GM20431 (cell line): Measurements from ENCODE around the gene SLC6A16.
"Not testable (repeated sequence)": the region's sequence is repeated elsewhere in the genome, so short reads cannot be mapped to it uniquely, and the experiment has no call there.

ENCODE experiments used
- in situ Hi-C: fragments of 300-500 bp; cut with MseI, MboI; formaldehyde crosslinking; loops from one replicate; pipeline ENCODE4 v1.15.0; 2020; ENCODE audit warnings: low sequenced_read_pairs; ENCODE audit not compliant: unreplicated experiment

SLC6A16 gene

GRCh38 chr19:49332691-49333417 is 7.9 kb upstream of the SLC6A16 start:
- in situ Hi-C loops: not testable (repeated sequence)

- in situ Hi-C loops: no loop called here
These were observed 6.6 kb upstream of the SLC6A16 start for GRCh38 chr19:49331616-49332055.

GRCh38 chr19:49331187-49331586 is 6.2 kb upstream of the SLC6A16 start:
- in situ Hi-C loops: not testable (repeated sequence)

- in situ Hi-C loops: no loop called here
These were observed 3.8 kb upstream of the SLC6A16 start for GRCh38 chr19:49328741-49329140.

GRCh38 chr19:49327878-49328544 is 3.0 kb upstream of the SLC6A16 start:
- in situ Hi-C loops: no loop called here

GRCh38 chr19:49326165-49326704 is 1.2 kb upstream of the SLC6A16 start:
- in situ Hi-C loops: no loop called here

GRCh38 chr19:49325756-49326155 is 765 bp upstream of the SLC6A16 start:
- in situ Hi-C loops: not testable (repeated sequence)

- in situ Hi-C loops: no loop called here
These were observed 6.7 kb downstream of the SLC6A16 start for GRCh38 chr19:49318296-49318695.

GRCh38 chr19:49316284-49316683 is 8.7 kb downstream of the SLC6A16 start:
- in situ Hi-C loops: no loop called here

GRCh38 chr19:49315111-49315510 is 9.9 kb downstream of the SLC6A16 start:
- in situ Hi-C loops: no loop called here

GRCh38 chr19:49309087-49309486 is 15.9 kb downstream of the SLC6A16 start:
- in situ Hi-C loops: no loop called here

- in situ Hi-C loops: not testable (repeated sequence)
These were observed 18.3 kb downstream of the SLC6A16 start for GRCh38 chr19:49306734-49307133.

- in situ Hi-C loops: no loop called here
These were observed 23.1 kb downstream of the SLC6A16 start for GRCh38 chr19:49301866-49302252.

- in situ Hi-C loops: no loop called here
These were observed 23.7 kb downstream of the SLC6A16 start for GRCh38 chr19:49301165-49301865.

- in situ Hi-C loops: not testable (repeated sequence)
These were observed 26.3 kb downstream of the SLC6A16 start for GRCh38 chr19:49298653-49299052.

GRCh38 chr19:49297403-49297802 is 27.6 kb downstream of the SLC6A16 start:
- in situ Hi-C loops: no loop called here

GRCh38 chr19:49295208-49295880 is 29.6 kb downstream of the SLC6A16 start:
- in situ Hi-C loops: no loop called here

- in situ Hi-C loops: no loop called here
These were observed 30.6 kb downstream of the SLC6A16 start for GRCh38 chr19:49294401-49294800.

- in situ Hi-C loops: no loop called here
These were observed 34.5 kb downstream of the SLC6A16 start for GRCh38 chr19:49290517-49290916.

GRCh38 chr19:49289286-49289685 is 35.7 kb downstream of the SLC6A16 start:
- in situ Hi-C loops: not testable (repeated sequence)
